Right lobe of liver (tissue), 6 donors: ENCODE results near the gene IKZF5. TPM values are rescaled to one million over a fixed set of nuclear protein-coding genes. Genes with fewer than 3 reads are reported as not detected.

Source experiments
- ATAC-seq, 4 donors: fragments of 200-7000 bp; cut with Tn5 transposase; one replicate each; pipeline ENCODE4 v1.9.1; 2020; ENCODE audit warnings: mild to moderate bottlenecking in 4 of 4, moderate library complexity in 4 of 4
- DNase-seq, 3 donors: peaks; one replicate each; pipeline ENCODE4 v3.0.0-alpha.2; 2020
- H3K27ac ChIP-seq, 3 donors: fragments of 200-600 bp; one replicate each; pipeline ENCODE4 v1.8.0; 2022
- H3K27me3 ChIP-seq, 2 donors: fragments of 200-600 bp; one replicate each; pipeline ENCODE4 v1.8.0; 2022
- H3K36me3 ChIP-seq, 4 donors: fragments of 200-600 bp; sonication (generic) in 1 of 4; one replicate each; pipeline versions ENCODE4 v1.5.1 to v1.8.0; 2017 to 2022; ENCODE audit warnings: control low read depth in 1 of 4
- H3K4me1 ChIP-seq, 4 donors: fragments of 200-600 bp; sonication (generic) in 1 of 4; one replicate each; pipeline versions ENCODE4 v1.5.1 to v1.8.0; 2017 to 2022; ENCODE audit warnings: control low read depth in 1 of 4
- H3K4me3 ChIP-seq, 3 donors: fragments of 200-600 bp; one replicate each; pipeline ENCODE4 v1.8.0; 2022
- H3K9me3 ChIP-seq, 4 donors: fragments of 200-600 bp; sonication (generic) in 1 of 4; one replicate each; pipeline versions ENCODE4 v1.5.1 to v1.8.0; 2017 to 2022; ENCODE audit warnings: control low read depth in 1 of 4
- POLR2A ChIP-seq: fragments of 450-650 bp; IDR thresholded peaks from one replicate; pipeline ENCODE4 v1.6.1; 2017; ENCODE audit warnings: antibody characterized with exemption, mild to moderate bottlenecking
- WGBS: methylation state at CpG from one replicate; pipeline ENCODE4 v1.1.6; 2018; ENCODE audit warnings: low coverage, low lambda C conversion rate; ENCODE audit not compliant: insufficient coverage; ENCODE audit errors: missing lambda C conversion rate; 5-methylcytosine and 5-hydroxymethylcytosine counted together
- intact Hi-C, 2 donors: fragments of 100-400 bp; cut with DNase I; formaldehyde crosslinking; loops; one replicate each; pipeline versions ENCODE4 v1.11.2 to v1.14.1; 2022
- total RNA-seq, 6 experiments: library from RNA; depleted of rRNA in 2 of 6; stranded (reverse); fragments of >200 nt in 2 of 6; fragmentation: NEBNext Ultra II Directional in 3 of 6; extraction: Animal tissue kit (Norgen Biotek cat#: 25700) in 3 of 6; gene quantifications; one replicate each; pipeline versions ENCODE4 v1.1.0 to v1.2.4, GENCODE V29; 2016 to 2023
- TF ChIP-seq, protein P1 (sequence below), 4 donors: fragments of 200-600 bp in 3 of 4; fragments of 450-650 bp in 1 of 4; IDR thresholded peaks; one replicate each; pipeline versions ENCODE4 v1.5.1 to v1.8.0; 2016 to 2022; ENCODE audit warnings: antibody characterized with exemption in 4 of 4, mild to moderate bottlenecking in 2 of 4
- donor health status: DM: no; HTN: yes; CAD: no.
- donor health status: DM: no; HTN: no; CAD: no.
- donor health status: DM: no; HTN: no; CAD: no.
- donor health status: DM: no; HTN: yes; CAD: no.
- donor health status: DM: no; HTN: yes; CAD: no.

Gene IKZF5
- total RNA-seq, 6 experiments from 2014 or later = 4.1 to 15.8 (median 8.3) TPM

DNA sequence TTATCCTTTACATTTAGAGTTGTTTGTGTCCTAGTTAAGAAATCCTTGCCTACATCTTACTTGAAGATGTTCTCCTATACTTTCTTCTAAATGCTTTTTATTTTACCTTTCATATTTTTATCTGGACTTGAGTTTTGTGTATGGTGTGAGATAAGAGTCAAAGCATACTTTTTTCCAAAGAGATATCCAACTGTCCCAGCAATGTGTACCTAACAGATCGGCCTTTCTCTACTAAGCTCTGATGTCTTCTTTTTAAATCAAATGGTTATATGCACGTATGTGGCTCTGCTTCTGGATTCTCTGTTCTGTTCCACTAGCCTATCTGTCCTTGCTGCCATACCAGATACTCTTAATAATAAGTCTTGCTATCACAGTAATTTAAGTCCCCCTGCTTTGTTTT is 7.2 kb downstream of the IKZF5 start:
- DNase-seq (no peak), ATAC-seq (no peak)
- intact Hi-C loops = no loop called here
- Histone ChIP-seq H3K27me3 (no peaks in the 10 kb centered on the region), H3K9me3 (no peaks in the 10 kb centered on the region), H3K27ac (no peak overlapping the region), H3K4me3 (no peak overlapping the region), H3K4me1 (peaks cover 0 to 45% (median 14%) of the 10 kb centered on the region in 4 donors), H3K36me3 (no peaks in the 10 kb centered on the region)
- 100% methylated on average over 2 of the region's 2 CpGs for WGBS
- TF ChIP-seq, protein P1, sequence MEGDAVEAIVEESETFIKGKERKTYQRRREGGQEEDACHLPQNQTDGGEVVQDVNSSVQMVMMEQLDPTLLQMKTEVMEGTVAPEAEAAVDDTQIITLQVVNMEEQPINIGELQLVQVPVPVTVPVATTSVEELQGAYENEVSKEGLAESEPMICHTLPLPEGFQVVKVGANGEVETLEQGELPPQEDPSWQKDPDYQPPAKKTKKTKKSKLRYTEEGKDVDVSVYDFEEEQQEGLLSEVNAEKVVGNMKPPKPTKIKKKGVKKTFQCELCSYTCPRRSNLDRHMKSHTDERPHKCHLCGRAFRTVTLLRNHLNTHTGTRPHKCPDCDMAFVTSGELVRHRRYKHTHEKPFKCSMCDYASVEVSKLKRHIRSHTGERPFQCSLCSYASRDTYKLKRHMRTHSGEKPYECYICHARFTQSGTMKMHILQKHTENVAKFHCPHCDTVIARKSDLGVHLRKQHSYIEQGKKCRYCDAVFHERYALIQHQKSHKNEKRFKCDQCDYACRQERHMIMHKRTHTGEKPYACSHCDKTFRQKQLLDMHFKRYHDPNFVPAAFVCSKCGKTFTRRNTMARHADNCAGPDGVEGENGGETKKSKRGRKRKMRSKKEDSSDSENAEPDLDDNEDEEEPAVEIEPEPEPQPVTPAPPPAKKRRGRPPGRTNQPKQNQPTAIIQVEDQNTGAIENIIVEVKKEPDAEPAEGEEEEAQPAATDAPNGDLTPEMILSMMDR (IDR thresholded peaks at IDR 0.05) = no peak

DNA sequence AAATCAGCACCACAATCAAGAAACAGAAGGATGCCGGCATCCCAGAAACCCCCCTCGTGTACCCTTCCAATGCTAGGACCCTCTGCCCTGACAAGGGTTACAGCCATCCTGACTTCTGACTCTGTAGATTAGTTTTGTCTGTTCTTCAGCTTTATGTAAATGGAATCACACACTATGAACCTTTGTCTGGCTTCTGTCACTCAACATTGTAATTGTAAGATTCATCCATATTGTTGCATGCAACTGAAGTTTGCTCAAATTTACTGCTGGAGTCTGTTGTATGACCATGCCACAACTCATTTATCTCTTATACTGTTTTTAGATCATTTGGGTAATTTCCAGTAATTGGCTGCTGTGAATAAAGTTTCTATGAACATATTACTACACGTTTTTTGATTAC is 8.4 kb downstream of the IKZF5 start:
- no peak for ATAC-seq
- Histone ChIP-seq H3K27ac (no peak overlapping the region), H3K9me3 (no peaks in the 10 kb centered on the region), H3K27me3 (no peaks in the 10 kb centered on the region), H3K36me3 (peaks cover 0 to 9% (median under 1%) of the 10 kb centered on the region in 4 donors), H3K4me1 (peaks cover 0 to 34% (median 14%) of the 10 kb centered on the region in 4 donors), H3K4me3 (no peak overlapping the region)
- intact Hi-C loops = no loop called here
- TF ChIP-seq, protein P1 (IDR thresholded peaks at IDR 0.05) = no peak
- no peak for TF ChIP-seq POLR2A
- 82% methylated on average over 3 of the region's 3 CpGs for WGBS
- DNase-seq = no peak

DNA sequence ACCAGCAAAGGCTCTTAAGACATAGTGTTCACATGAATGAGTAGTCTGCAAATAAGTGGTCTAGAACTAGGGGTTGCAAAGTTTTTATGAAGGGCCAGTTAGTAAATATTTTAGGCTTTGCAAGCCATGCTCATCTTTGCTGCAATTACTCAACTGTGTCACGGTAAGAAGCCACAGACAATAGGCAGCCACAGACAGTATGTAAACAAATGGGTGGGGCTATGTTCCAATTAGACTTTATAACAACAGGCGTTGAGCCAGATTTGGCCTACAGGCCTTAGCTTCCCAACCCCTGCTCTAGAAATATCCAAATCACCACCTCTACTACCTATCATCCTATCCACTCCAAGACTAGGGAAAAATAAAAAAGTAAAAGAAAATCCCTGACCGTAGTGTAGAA is 9.2 kb downstream of the IKZF5 start:
- TF ChIP-seq, protein P1 (IDR thresholded peaks at IDR 0.05) = no peak
- no peak for TF ChIP-seq POLR2A
- ATAC-seq (peak; percentile 86 to 95 (median 90)), DNase-seq (no peak)
- Histone ChIP-seq H3K36me3 (peaks cover 0 to 17% (median 5%) of the 10 kb centered on the region in 4 donors), H3K27me3 (no peaks in the 10 kb centered on the region), H3K4me3 (no peak overlapping the region), H3K9me3 (no peaks in the 10 kb centered on the region), H3K27ac (peak overlapping the region in 1 of 3 donors; percentile 1), H3K4me1 (peaks cover 0 to 28% (median 11%) of the 10 kb centered on the region in 4 donors)
- 35% methylated on average over 3 of the region's 3 CpGs for WGBS
- intact Hi-C loops = no loop called here

DNA sequence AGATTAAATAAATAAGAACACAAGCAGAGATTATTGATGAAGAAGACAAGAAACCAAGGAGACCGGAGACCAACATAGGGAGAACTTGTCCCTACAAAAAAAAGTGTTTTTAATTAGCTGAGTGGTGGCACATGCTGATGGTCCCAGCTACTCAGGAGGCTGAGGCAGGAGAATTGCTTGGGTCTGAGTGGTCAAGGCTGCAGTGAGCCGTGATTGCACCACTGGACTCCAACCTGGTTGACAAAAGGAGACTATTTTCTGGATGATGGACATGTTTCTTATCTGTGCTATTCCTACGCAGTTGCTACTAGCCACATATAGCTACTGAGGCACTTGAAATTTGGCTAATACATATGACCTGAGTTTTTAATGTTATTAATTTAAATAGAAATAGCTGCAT is 9.7 kb downstream of the IKZF5 start:
- Histone ChIP-seq H3K27ac (peak overlapping the region in 1 of 3 donors; percentile 1), H3K4me1 (peaks cover 0 to 24% (median 11%) of the 10 kb centered on the region in 4 donors), H3K4me3 (no peak overlapping the region), H3K27me3 (no peaks in the 10 kb centered on the region), H3K9me3 (no peaks in the 10 kb centered on the region), H3K36me3 (peaks cover 0 to 21% (median 6%) of the 10 kb centered on the region in 4 donors)
- intact Hi-C loops = no loop called here
- peak in 3 of 4 donors; percentile 24 to 56 (median 32) for ATAC-seq
- DNase-seq = no peak
- 55% methylated on average over 3 of the region's 3 CpGs for WGBS
- no peak for TF ChIP-seq POLR2A
- TF ChIP-seq, protein P1 (IDR thresholded peaks at IDR 0.05) = no peak
